ENCODE results near the gene HCN2.
A peak's percentile ranks its signal among the peaks of the same experiment; 100 is the strongest.
"Not testable (repeated sequence)": the region's sequence is repeated elsewhere in the genome, so short reads cannot be mapped to it uniquely, and the experiment has no call there.

Gene HCN2

DNA sequence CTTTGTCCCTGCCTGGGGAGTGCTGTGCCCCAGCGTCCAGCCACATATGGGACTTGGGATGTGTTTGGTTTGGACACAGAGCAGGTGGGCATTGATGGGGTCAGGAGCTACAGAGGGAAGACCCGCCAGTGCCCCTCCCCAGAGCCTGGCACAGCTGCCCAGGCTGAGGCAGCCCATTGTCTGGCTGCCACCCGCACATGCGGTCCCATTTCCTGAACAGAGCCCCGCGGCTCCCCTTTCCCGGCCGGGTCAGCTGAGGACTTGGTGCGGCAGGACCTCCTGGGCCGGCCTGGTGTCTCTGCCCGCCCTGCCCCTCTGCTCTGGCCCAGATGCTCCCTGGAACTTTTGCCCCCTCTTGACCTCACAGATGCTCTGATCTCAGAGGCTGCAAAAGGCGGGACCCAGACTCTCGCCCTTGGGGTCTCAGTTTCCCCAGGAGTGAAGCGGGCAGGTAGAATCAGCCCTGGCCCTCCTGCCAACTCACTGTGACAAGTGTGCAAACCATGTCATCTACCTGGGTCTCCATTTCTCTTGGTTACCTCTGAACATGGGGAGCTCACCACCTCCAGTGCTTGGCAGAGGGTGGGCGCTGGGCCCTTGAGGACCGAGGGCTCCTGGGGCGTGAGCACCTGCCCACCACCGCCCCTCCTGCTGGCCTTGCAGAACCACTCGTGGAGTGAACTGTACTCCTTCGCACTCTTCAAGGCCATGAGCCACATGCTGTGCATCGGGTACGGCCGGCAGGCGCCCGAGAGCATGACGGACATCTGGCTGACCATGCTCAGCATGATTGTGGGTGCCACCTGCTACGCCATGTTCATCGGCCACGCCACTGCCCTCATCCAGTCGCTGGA, 17.8 kb downstream of the HCN2 start:
- no peak for DNase-seq

DNA sequence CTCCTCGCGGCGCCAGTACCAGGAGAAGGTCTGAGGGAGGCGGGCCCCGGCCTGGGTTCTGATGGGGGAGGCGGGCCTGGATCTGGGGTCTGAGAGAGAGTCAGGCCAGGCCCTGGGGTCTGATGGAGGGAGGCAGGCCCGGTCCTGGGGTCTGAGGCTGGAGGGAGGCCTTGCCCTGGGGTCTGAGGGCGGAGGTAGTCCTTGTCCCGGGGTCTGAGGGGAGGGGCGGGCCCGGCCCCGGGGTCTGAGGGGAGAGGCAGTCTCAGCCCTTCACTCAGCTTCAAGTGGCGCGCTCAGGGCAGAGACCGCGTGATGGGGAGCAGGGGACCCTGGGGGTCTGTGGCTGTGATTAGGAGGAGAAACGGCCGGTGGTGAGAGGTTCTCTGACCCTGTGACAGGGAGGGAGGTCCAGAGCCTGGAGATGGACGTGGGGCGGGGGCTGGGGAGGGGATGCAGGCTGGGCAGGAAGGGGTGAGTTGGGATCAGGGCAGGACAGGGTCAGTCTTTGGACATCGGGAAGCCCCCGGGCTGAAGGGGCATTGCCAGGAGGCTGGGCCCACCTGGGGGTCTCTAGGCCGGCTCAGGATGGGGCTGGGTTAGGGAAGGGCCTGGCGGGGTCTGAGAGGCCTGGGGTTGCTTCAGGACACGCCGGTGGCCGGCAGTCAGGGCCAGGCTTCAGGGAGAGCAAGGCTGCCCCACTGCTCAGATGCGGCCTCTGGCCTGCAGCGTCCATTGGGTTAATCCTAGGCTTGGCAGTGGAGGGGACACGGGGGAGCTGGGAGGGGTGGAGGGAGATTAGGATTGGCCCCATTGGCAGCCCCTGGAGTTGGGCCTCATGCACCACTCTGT, 18.7 kb downstream of the HCN2 start:
- no peak for DNase-seq

DNA sequence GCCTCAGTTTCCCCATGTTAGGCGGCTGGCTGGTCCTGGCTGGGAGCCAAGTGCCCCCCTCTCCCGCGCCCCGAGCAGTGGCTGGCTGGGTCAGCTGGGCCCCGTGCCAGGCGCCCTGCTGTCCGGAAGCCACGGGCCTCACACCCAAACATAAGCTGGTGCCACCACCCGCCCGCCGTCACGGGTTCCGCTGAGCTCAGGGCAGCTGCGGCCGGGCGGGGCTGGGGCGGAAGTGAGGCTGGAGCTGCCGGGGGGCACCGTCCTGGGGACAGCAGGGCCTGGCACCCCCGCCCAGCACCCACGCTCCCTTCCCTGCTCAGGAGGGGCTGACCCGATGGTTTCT, 19.3 kb downstream of the HCN2 start:
- DNase-seq, result no peak

DNA sequence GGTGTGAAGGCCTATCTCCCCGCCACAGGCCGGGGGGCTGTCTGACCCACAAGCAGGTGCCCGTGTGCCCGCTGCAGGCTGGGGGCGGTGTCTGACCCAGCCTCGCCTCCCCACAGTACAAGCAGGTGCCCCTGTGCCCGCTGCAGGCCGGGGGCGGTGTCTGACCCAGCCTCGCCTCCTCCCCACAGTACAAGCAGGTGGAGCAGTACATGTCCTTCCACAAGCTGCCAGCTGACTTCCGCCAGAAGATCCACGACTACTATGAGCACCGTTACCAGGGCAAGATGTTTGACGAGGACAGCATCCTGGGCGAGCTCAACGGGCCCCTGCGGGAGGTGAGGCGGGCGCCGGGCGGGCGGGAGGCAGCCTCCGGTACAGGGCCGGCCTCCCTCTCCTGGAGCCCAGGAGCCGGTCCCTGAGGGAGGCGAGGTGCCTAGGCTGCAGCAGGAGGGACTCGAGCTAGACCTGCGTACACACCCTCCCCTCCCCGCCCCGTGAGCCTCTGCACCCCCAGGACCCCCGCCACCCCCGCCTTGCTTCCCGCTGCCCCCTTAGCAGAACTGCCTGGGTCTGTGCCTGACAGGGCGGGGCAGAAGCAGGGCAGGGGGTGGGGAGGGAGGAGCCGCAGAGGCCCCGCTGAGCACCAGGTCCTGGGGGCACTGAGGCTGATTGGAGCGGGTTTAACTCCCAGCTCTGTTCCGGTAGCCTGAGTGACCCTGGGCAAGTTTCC, 20.6 kb downstream of the HCN2 start:
- DNase-seq, result no peak

DNA sequence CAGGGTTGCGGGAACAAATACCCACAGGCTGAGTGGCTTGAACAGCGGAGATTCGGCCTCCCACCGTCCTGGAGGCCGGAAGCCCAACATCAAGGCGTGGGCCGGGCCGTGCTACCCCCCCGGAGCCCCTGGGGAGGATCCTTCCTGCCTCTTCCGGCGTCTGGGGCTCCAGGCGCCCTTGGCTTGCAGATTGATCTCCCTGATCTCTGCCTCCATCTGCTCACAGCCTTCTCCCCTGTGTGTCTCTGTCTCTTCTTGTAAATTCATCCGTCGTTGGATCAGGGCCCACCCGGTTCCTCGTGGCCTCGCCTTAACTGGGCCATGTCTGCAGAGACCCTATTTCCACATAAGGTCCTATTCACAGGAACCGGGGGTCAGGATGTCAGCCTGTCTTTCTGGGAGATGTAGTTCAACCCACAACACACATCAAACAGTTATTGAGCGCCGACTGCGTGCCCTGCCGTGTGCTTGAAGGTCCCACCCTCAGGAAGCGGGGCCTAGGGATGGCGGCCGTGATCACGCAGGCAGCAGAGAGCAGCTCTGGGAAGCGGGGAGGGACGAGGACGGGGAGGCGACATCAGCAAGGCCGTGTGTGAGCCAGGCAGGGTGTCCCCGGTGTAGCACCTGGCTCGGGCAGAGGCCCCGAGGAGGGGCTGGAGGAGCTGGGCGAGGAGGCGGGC, 21.3 kb downstream of the HCN2 start:
- DNase-seq, result peak; percentile 89

DNA sequence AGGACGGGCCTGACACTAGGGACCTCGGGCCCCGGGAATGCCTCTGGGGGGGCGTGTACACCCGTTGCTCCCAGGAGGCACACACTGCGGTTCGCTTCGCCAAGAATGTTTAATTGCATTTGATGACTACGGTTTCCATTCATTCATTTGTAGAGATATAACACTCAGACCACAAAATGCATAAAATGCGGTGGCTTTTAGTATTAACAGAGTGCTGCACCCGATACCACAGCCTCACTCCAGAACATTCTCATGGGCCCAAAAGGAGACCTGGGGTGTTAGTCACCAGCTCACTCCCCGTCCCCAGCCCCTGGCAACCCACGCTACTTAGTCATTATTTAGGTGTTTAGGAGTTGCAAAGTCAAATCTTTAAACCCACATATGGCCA, 21.8 kb downstream of the HCN2 start:
- peak; percentile 99 for DNase-seq

DNA sequence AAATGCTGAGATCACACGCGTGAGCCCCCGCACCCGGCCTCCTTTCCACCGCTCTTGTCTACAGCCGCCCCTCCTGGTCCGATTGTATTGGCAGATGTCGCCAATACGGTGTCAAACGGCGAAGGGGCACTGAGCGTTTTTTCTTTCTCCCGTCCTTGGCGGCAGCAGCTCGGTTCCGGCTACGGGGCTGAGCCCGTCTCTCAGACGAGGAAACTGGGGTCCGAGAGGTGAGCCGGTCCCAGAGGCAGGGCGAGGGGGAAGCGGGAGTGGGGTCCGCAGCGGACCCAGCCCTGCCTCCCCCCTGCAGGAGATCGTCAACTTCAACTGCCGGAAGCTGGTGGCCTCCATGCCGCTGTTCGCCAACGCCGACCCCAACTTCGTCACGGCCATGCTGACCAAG, 23.3 kb downstream of the HCN2 start:
- DNase-seq, result no peak

DNA sequence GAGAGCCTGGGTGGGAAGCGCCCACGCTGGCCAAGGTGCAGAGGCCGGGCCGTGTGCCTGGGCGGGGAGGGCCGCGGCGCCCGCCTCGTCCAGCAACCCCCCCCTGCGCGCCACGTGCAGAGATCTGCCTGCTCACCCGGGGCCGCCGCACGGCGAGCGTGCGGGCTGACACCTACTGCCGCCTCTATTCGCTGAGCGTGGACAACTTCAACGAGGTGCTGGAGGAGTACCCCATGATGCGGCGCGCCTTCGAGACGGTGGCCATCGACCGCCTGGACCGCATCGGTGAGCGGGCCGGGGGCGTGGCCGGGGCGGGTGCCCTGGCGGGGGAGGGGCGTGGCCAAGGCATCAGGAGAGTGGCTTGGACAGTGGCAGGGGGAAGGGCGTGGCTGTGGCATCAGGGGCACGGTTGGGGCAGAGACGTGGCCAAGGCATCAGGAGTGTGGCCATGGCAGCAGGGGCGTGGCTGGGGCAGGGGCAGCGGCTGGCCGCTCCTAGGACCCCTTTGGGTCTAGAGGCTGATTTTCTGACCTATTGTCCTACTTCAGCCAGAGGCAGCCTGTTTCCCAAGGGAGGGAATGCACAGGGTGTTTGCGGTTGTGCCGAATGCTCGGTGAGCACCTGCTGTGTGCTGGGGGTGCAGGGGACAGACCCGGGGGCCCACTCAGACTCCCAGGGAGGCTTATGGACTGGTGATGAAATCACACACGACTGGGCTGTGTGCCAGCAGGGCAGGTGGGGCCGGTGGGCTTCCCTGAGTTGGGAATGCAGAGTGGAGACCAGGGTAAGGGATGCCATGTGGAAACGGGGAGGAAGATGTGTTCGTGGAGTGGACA, 24.3 kb downstream of the HCN2 start:
- DNase-seq, result no peak

DNA sequence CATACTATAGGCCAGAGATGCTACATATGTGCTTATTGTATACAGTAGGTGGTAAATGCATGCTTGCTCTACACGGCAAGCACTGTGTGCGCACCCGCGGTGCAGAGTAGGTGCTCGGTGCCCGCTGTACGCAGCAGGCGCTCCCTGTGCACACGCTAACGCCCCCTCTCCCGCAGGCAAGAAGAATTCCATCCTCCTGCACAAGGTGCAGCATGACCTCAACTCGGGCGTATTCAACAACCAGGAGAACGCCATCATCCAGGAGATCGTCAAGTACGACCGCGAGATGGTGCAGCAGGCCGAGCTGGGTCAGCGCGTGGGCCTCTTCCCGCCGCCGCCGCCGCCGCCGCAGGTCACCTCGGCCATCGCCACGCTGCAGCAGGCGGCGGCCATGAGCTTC, 25.9 kb downstream of the HCN2 start:
- peak; percentile 13 for DNase-seq

DNA sequence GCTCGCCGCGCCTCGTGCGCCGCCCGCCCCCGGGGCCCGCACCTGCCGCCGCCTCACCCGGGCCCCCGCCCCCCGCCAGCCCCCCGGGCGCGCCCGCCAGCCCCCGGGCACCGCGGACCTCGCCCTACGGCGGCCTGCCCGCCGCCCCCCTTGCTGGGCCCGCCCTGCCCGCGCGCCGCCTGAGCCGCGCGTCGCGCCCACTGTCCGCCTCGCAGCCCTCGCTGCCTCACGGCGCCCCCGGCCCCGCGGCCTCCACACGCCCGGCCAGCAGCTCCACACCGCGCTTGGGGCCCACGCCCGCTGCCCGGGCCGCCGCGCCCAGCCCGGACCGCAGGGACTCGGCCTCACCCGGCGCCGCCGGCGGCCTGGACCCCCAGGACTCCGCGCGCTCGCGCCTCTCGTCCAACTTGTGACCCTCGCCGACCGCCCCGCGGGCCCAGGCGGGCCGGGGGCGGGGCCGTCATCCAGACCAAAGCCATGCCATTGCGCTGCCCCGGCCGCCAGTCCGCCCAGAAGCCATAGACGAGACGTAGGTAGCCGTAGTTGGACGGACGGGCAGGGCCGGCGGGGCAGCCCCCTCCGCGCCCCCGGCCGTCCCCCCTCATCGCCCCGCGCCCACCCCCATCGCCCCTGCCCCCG, 26.5 kb downstream of the HCN2 start:
- no peak for DNase-seq

DNA sequence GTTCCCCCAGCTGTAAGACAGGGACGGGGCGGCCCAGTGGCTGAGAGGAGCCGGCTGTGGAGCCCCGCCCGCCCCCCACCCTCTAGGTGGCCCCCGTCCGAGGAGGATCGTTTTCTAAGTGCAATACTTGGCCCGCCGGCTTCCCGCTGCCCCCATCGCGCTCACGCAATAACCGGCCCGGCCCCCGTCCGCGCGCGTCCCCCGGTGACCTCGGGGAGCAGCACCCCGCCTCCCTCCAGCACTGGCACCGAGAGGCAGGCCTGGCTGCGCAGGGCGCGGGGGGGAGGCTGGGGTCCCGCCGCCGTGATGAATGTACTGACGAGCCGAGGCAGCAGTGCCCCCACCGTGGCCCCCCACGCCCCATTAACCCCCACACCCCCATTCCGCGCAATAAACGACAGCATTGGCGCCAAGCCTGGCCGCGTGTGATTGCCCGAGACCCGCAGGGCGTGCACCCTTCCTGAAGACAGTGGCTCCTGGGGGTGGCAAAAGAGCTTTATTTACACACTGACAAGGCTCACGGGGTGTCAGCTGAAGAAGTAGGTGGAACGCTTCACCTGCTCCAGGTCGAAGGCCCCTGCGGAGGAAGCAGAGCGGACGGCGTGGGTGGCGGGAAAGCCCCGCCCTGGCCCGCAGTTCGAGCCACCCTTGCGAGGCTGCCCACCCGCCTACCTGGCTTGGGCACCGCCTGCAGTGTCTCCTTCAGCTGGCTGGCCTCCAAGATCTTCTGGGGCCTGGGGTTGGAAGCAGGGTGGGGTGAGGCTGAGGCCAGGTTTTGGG, 27.3 kb downstream of the HCN2 start:
- DNase-seq, result no peak

DNA sequence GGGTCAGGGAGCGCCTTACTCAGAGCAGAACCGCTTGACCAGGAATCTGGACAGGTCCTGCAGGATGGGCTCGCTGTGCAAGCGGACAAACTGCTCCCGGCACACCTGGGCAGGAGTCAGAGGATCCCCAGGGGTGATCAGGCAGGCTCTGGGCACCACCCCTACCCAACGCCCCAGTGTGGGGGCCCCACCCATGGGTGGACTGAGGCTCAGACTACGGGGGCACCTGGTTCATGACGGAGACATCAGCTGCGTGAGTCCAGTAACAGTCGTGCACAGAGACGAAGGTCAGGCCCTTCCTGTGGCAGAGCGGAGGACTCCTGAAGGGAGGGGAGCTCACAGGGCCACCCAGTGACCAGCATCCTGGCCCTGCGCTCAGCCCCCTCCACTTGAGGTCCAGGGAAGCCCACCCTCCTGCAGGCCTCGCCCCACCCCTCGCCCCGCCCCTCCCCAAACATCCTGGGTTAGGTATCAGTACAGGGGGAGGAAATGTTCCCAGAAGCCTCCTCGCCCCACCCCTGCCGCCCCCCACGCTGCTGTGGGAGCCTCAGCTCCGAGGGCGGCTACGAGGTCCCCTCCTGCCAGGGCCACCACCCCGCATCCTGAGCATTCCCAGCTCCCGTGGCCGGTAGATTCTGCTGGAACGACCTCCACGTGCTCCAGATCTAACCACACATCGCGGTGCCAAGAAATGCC, 28.0 kb downstream of the HCN2 start:
- no peak for DNase-seq

DNA sequence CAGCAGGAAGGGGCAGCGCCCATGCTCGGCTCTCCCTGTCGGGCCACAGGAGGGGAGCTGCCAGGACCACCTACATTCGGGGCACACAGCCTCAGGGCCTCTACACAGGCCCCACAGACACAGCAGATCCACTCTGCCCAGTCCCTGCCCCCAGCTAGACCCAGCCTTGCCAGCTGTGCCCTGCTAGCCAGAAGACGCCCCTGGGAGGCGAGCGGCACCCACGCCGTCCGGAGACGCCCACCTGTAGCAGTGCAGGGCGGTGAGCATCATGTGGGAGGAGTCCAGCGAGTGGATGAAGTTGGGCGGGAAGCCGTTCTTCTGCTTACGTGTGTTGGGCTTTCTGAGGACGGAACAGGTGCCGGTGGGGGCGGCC, 28.6 kb downstream of the HCN2 start:
- DNase-seq, result no peak

DNA sequence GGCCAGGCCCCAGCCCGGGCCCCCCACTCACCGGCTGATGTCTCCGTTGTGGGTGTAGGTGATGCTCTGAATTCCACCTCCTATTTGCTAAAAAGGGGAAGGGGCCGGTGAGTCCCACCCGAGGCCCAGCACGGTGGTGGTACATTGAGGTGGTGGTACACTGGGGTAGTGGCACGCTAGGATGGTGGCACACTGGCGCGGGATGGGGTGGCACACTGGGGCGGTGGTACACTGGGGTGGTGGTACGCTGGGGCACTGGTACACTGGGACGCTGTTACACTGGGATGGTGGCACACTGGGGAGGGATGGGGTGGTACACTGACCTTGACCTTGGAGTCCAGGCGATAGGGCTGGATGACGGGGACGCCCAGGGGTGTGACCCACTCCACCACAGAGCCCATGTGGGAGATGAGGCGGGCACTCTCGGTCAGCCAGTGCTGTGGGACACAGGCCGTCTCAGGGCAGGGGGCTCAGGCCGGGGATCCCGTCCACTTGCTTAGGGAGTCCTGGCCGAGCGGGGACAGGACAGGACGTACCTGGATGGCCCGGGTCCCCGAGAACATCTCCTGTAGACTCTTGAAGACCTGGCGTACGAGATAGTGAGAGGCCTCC, 29.1 kb downstream of the HCN2 start:
- no peak for DNase-seq

DNA sequence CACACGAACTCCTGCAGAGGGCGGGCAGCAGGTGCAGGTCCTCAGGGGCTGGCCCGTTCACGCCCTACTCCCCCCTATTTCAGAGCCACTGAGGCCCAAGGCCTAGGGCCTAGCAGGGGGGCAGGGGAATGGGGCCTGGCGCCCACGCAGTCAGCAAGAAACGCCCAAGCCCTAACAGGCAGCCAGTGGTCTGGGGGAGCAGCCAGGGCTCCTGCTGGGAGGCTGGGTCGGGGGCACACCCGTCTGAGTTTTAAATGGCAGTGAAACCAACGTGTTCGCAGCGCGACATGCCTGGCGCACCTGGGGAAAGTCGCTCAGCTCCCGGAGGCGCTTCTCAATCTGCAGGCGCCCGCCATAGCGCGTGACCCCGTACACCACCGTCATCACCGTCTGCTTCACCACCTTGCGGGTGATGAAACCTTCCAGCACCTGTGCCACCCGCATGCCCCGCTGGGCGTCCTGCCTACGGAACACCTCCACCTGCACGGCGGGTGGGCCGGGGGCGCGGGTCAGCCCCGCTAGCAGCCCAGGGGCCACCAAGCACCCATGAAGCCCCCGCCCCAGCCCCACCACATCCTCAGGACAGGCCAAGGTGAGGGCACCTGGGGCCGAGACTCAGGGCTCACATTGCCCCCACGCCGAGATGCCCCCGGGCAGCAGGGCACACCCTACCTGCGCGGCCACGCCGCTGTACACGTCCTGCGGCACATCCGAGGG, 29.8 kb downstream of the HCN2 start:
- no peak for DNase-seq

DNA sequence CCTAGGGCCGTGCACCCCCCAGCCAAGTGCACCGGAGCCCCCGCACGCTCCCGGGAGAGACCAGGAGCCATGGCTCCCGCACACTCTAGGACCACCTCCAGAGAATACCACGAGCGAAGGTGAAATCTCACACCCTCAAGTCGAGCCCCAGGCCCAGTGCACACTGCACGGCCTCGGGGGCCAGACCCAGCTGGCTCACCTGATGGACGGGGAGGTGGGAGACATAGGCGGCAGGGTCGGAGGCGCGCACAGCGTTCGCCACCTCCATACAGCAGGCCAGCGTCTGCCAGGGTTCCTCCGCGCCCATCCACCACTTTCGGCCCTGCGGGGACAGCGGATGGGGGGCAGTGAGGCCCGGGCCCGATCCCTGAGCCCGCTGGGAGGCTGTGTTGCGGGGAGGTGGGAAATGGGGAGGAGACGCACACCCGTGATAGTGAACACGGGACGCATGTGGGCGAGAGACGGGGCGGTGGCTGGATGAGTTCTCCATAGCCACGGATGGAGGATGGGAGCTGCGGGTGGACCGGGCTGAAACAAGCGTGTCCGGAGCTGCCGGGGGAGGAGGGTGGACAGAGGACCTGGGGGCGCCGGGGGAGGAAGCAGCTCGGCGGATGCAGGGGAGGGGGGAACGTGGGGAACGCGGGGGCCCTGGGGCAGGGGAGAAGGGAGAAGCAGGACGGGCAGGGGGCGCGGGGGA, 30.6 kb downstream of the HCN2 start:
- no peak for DNase-seq

DNA sequence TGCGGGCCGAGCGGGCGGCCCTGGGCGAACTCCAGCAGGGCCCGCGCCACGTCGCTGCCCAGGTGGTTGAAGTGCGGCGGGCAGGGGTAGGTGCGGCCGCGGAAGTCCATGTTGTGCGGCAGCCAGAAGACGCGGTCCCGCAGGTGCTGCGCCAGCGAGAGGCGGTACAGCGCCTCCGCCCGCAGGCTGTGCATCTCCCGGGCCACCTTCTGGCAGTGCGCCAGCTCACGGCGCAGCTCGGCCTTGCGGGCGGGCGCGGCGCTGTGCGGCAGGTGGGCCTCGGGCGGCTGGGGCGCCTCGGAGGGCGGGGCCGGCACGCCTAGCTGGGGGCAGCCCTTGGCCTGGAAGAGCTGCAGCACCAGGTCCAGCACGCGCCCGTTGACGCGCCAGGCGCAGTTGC, 31.5 kb downstream of the HCN2 start:
- DNase-seq, result not testable (repeated sequence)

DNA sequence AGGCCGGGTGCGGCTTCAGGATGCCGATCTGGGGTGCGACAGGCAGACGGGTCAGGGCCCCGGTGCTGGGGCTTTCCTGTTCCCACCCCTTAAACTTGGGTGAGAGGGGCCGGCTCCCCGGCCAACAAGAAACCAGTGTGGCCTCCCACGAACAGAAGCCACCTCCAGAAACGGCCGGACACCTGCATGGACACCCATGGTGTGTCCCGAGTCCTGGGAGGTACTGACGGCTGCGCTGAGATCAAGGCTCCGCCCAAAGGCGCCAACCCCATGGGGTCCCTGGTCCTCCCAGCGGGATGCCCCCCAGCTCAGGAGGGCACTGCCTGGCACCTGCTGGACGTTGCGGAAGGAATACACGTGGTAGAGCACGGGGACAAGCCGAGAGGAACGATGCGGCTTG, 32.1 kb downstream of the HCN2 start:
- no peak for DNase-seq
